SK-N-SH treated with all-trans-retinoic acid at 6 μM for 48 hours (cell line): ENCODE measurements around the gene PF4V1.

Experiments used
- ATAC-seq: fragments of 200-7000 bp; cut with Tn5 transposase; 3 replicates; pipeline ENCODE4 v1.9.1; 2020; ENCODE audit warnings: mild to moderate bottlenecking, moderate library complexity
- ARNTL ChIP-seq: fragments of 450-650 bp; formaldehyde crosslinking; IDR thresholded peaks from 2 replicates; pipeline ENCODE4 v1.5.0; 2020; ENCODE audit warnings: low read depth, mild to moderate bottlenecking, moderate library complexity, borderline replicate concordance
- BACH2 ChIP-seq: fragments of 250-450 bp; sonication (Bioruptor Pico); IDR thresholded peaks from 2 replicates; pipeline ENCODE4 v1.9.0; 2021; ENCODE audit warnings: mild to moderate bottlenecking, borderline replicate concordance
- CREB5 ChIP-seq: fragments of 250-450 bp; sonication (Bioruptor Pico); IDR thresholded peaks from 2 replicates; pipeline ENCODE4 v1.5.1; 2020; ENCODE audit warnings: low read depth, mild to moderate bottlenecking, moderate library complexity
- CSDC2 ChIP-seq: fragments of 250-450 bp; sonication (Bioruptor Pico); IDR thresholded peaks from 2 replicates; pipeline ENCODE4 v1.5.0; 2020; ENCODE audit warnings: mild to moderate bottlenecking, moderate library complexity
- CSRNP3 ChIP-seq: fragments of 250-450 bp; sonication (Bioruptor Pico); IDR thresholded peaks from 2 replicates; pipeline ENCODE4 v1.5.1; 2021; ENCODE audit warnings: mild to moderate bottlenecking, moderate library complexity
- ESRRG ChIP-seq: fragments of 250-450 bp; sonication (Bioruptor Pico); IDR thresholded peaks from 2 replicates; pipeline ENCODE4 v1.6.1; 2021; ENCODE audit warnings: mild to moderate bottlenecking
- GLIS3 ChIP-seq: fragments of 250-450 bp; sonication (Bioruptor Pico); IDR thresholded peaks from 2 replicates; pipeline ENCODE4 v1.5.0; 2020; ENCODE audit warnings: mild to moderate bottlenecking, moderate library complexity
- ISL1 ChIP-seq: fragments of 250-450 bp; sonication (Bioruptor Pico); IDR thresholded peaks from 2 replicates; pipeline ENCODE4 v2.1.2; 2022; ENCODE audit warnings: mild to moderate bottlenecking, moderate library complexity
- OSR1 ChIP-seq: fragments of 250-450 bp; sonication (Bioruptor Pico); IDR thresholded peaks from 2 replicates; pipeline ENCODE4 v1.8.0; 2022; ENCODE audit warnings: moderate library complexity, mild to moderate bottlenecking, inconsistent platforms
- POU6F1 ChIP-seq: fragments of 250-450 bp; sonication (Bioruptor Pico); IDR thresholded peaks from 2 replicates; pipeline ENCODE4 v1.8.0; 2021; ENCODE audit warnings: low read depth, mild to moderate bottlenecking, moderate library complexity, borderline replicate concordance
- PPARA ChIP-seq: fragments of 250-450 bp; sonication (Bioruptor Pico); IDR thresholded peaks from 2 replicates; pipeline ENCODE4 v1.5.0; 2020; ENCODE audit warnings: mild to moderate bottlenecking, borderline replicate concordance
- RARB ChIP-seq: fragments of 250-450 bp; sonication (Bioruptor Pico); IDR thresholded peaks from 2 replicates; pipeline ENCODE4 v1.8.0; 2021; ENCODE audit warnings: mild to moderate bottlenecking, moderate library complexity
- TCF4 ChIP-seq: fragments of 250-450 bp; sonication (Bioruptor Pico); IDR thresholded peaks from 2 replicates; pipeline ENCODE4 v1.8.0; 2021; ENCODE audit warnings: mild to moderate bottlenecking, moderate library complexity, borderline replicate concordance
- TOX ChIP-seq: fragments of 250-450 bp; sonication (Bioruptor Pico); IDR thresholded peaks from 2 replicates; pipeline ENCODE4 v1.8.0; 2021; ENCODE audit warnings: mild to moderate bottlenecking, moderate library complexity, borderline replicate concordance
- TSHZ2 ChIP-seq: fragments of 250-450 bp; sonication (Bioruptor Pico); IDR thresholded peaks from 2 replicates; pipeline ENCODE4 v1.5.0; 2020; ENCODE audit warnings: mild to moderate bottlenecking, moderate library complexity
- ZC3H10 ChIP-seq: fragments of 250-450 bp; sonication (Bioruptor Pico); IDR thresholded peaks from 2 replicates; pipeline ENCODE4 v1.5.1; 2021; ENCODE audit warnings: mild to moderate bottlenecking, moderate library complexity
- ZFP3 ChIP-seq: fragments of 250-450 bp; sonication (Bioruptor Pico); IDR thresholded peaks from 2 replicates; pipeline ENCODE4 v1.5.0; 2020; ENCODE audit warnings: mild to moderate bottlenecking, moderate library complexity
- ZFP30 ChIP-seq: fragments of 450-650 bp; formaldehyde crosslinking; IDR thresholded peaks from 2 replicates; pipeline ENCODE4 v1.5.0; 2022; ENCODE audit warnings: mild to moderate bottlenecking, moderate library complexity
- ZNF565 ChIP-seq: fragments of 450-650 bp; formaldehyde crosslinking; conservative IDR thresholded peaks from 2 replicates; pipeline ENCODE4 v1.5.0; 2020; ENCODE audit warnings: low read depth, mild to moderate bottlenecking, moderate library complexity
- ZNF70 ChIP-seq: fragments of 450-650 bp; formaldehyde crosslinking; IDR thresholded peaks from 2 replicates; pipeline ENCODE4 v1.5.0; 2020; ENCODE audit warnings: mild to moderate bottlenecking, moderate library complexity
- ZNF8 ChIP-seq: fragments of 450-650 bp; formaldehyde crosslinking; IDR thresholded peaks from 2 replicates; pipeline ENCODE4 v1.5.0; 2020; ENCODE audit warnings: mild to moderate bottlenecking, moderate library complexity

The PF4V1 gene

GRCh38 chr4:73867783-73868182 is 14.7 kb downstream of the PF4V1 start:
- no peak for TF ChIP-seq TCF4 (CRISPR knock-in tag)
- no peak for TF ChIP-seq ESRRG (CRISPR knock-in tag)
- TF ChIP-seq ZFP3 (CRISPR knock-in tag) = no peak
- no peak for TF ChIP-seq ZC3H10 (CRISPR knock-in tag)
- TF ChIP-seq ZFP30 (CRISPR knock-in tag) = no peak
- no peak for TF ChIP-seq CSDC2

GRCh38 chr4:73868206-73869129 is 15.4 kb downstream of the PF4V1 start:
- ATAC-seq = peak; percentile 53
- TF ChIP-seq CSRNP3 (no peak), CSDC2 (no peak), ISL1 (CRISPR knock-in tag) (no peak), POU6F1 (CRISPR knock-in tag) (no peak), ARNTL (CRISPR knock-in tag) (no peak), ZFP3 (CRISPR knock-in tag) (no peak), ZNF70 (no peak), BACH2 (CRISPR knock-in tag) (no peak), ZFP30 (CRISPR knock-in tag) (no peak), RARB (CRISPR knock-in tag) (no peak), GLIS3 (CRISPR knock-in tag) (no peak), TSHZ2 (CRISPR knock-in tag) (no peak), TOX (no peak), ZNF8 (no peak)

More at GRCh38 chr4:73867783-73868182, 14.7 kb downstream of the PF4V1 start:
- ATAC-seq = no peak

GRCh38 chr4:73869130-73870055 is 16.3 kb downstream of the PF4V1 start, which contains the start of gene CXCL1:
TSS of gene CXCL1 (plus strand) at chr4:73869393. CDS start at chr4:73869471, 78 bp downstream.
- peak; percentile 77 for ATAC-seq
- TF ChIP-seq TOX = no peak
- TF ChIP-seq ESRRG (CRISPR knock-in tag) = no peak
- no peak for TF ChIP-seq RARB (CRISPR knock-in tag)
- TF ChIP-seq CREB5 (CRISPR knock-in tag) = no peak
- TF ChIP-seq ISL1 (CRISPR knock-in tag) = no peak
- no peak for TF ChIP-seq ZNF565 (CRISPR knock-in tag)
- no peak for TF ChIP-seq TCF4 (CRISPR knock-in tag)
- no peak for TF ChIP-seq PPARA (CRISPR knock-in tag)
- TF ChIP-seq ZFP30 (CRISPR knock-in tag) = no peak
- no peak for TF ChIP-seq CSRNP3
- no peak for TF ChIP-seq ZFP3 (CRISPR knock-in tag)
- no peak for TF ChIP-seq OSR1 (CRISPR knock-in tag)
- TF ChIP-seq BACH2 (CRISPR knock-in tag) = no peak
